H9 (cell line): ENCODE measurements around the gene SLC9A4. TPM values are rescaled to one million over a fixed set of nuclear protein-coding genes. Genes with fewer than 3 reads are reported as not detected.

Experiments
- DNase-seq: peaks from one replicate; pipeline ENCODE4 v3.0.0-alpha.2; 2017
- H2AFZ ChIP-seq: one replicate; pipeline ENCODE4 v1.6.1; 2013; ENCODE audit warnings: mild to moderate bottlenecking, low read length, control low read depth, moderate library complexity
- H2AK5ac ChIP-seq: 2 replicates; pipeline ENCODE4 v1.6.1; 2013; ENCODE audit warnings: low read length, control low read depth, mixed read lengths; ENCODE audit not compliant: insufficient read length
- H2BK120ac ChIP-seq: one replicate; pipeline ENCODE4 v1.6.1; 2013; ENCODE audit warnings: low read depth, mild to moderate bottlenecking, low read length, control low read depth, inconsistent platforms; ENCODE audit not compliant: poor library complexity, severe bottlenecking
- H2BK12ac ChIP-seq: 2 replicates; pipeline ENCODE4 v1.6.1; 2013; ENCODE audit warnings: low read length, control low read depth, mixed read lengths, low read depth; ENCODE audit not compliant: insufficient read length
- H2BK15ac ChIP-seq: 2 replicates; pipeline ENCODE4 v1.6.1; 2013; ENCODE audit warnings: low read depth, low read length, control low read depth
- H2BK20ac ChIP-seq: one replicate; pipeline ENCODE4 v1.6.1; 2013; ENCODE audit warnings: low read depth, mild to moderate bottlenecking, low read length, control low read depth, inconsistent platforms; ENCODE audit not compliant: poor library complexity, severe bottlenecking
- H2BK5ac ChIP-seq: 2 replicates; pipeline ENCODE4 v1.6.1; 2013; ENCODE audit warnings: low read length, control low read depth, mixed read lengths; ENCODE audit not compliant: insufficient read length
- H3K14ac ChIP-seq: 2 replicates; pipeline ENCODE4 v1.6.1; 2013; ENCODE audit warnings: low read length, control low read depth; ENCODE audit not compliant: insufficient read depth
- H3K18ac ChIP-seq: 2 replicates; pipeline ENCODE4 v1.6.1; 2013; ENCODE audit warnings: low read depth, mild to moderate bottlenecking, mixed read lengths, low read length, control low read depth; ENCODE audit not compliant: insufficient read length
- H3K23ac ChIP-seq: 2 replicates; pipeline ENCODE4 v1.6.1; 2013; ENCODE audit warnings: low read length, control low read depth, mixed read lengths, low read depth; ENCODE audit not compliant: insufficient read length
- H3K23me2 ChIP-seq: 2 replicates; pipeline ENCODE4 v1.6.1; 2013; ENCODE audit warnings: low read depth, mild to moderate bottlenecking, mixed read lengths, low read length, control low read depth; ENCODE audit not compliant: insufficient read length, poor library complexity, severe bottlenecking
- H3K27ac ChIP-seq: 2 replicates; pipeline ENCODE4 v1.5.1; 2013; ENCODE audit warnings: low read length, control low read depth, mixed read lengths, low read depth; ENCODE audit not compliant: insufficient read length
- H3K27me3 ChIP-seq: 2 replicates; pipeline ENCODE4 v1.6.1; 2013; ENCODE audit warnings: low read length, control low read depth, inconsistent platforms; ENCODE audit not compliant: insufficient read depth
- H3K4ac ChIP-seq: 2 replicates; pipeline ENCODE4 v1.6.1; 2013; ENCODE audit warnings: low read depth, mild to moderate bottlenecking, control low read depth, inconsistent platforms, low read length, moderate library complexity
- H3K4me1 ChIP-seq: 2 replicates; pipeline ENCODE4 v1.6.1; 2013; ENCODE audit warnings: low read length, control low read depth, inconsistent platforms; ENCODE audit not compliant: insufficient read depth
- H3K4me2 ChIP-seq: 2 replicates; pipeline ENCODE4 v1.6.1; 2013; ENCODE audit warnings: low read length, control low read depth, mixed read lengths; ENCODE audit not compliant: insufficient read length, insufficient read depth
- H3K56ac ChIP-seq: 2 replicates; pipeline ENCODE4 v1.6.1; 2013; ENCODE audit warnings: low read depth, mild to moderate bottlenecking, mixed read lengths, low read length, control low read depth; ENCODE audit not compliant: insufficient read length
- H3K79me1 ChIP-seq: 2 replicates; pipeline ENCODE4 v1.6.1; 2013; ENCODE audit warnings: low read depth, mild to moderate bottlenecking, moderate library complexity, low read length, control low read depth, inconsistent platforms; ENCODE audit not compliant: insufficient read depth, poor library complexity, severe bottlenecking
- H3K79me2 ChIP-seq: 2 replicates; pipeline ENCODE4 v1.6.1; 2013; ENCODE audit warnings: low read length, control low read depth, inconsistent platforms; ENCODE audit not compliant: insufficient read depth
- H3K9ac ChIP-seq: 2 replicates; pipeline ENCODE4 v1.6.1; 2013; ENCODE audit warnings: low read length, control low read depth, mixed read lengths; ENCODE audit not compliant: insufficient read length; ENCODE audit errors: extremely low read depth
- H3K9me3 ChIP-seq: one replicate; pipeline ENCODE4 v1.6.1; 2013; ENCODE audit warnings: low read depth, low read length, inconsistent platforms; ENCODE audit not compliant: control insufficient read depth
- H3T11ph ChIP-seq: one replicate; pipeline ENCODE4 v1.6.1; 2013; ENCODE audit warnings: mild to moderate bottlenecking, low read length, control low read depth, inconsistent platforms
- H4K20me1 ChIP-seq: one replicate; pipeline ENCODE4 v1.6.1; 2013; ENCODE audit not compliant: control insufficient read depth, insufficient read length, insufficient read depth
- H4K5ac ChIP-seq: 2 replicates; pipeline ENCODE4 v1.6.1; 2013; ENCODE audit warnings: low read depth, mild to moderate bottlenecking, mixed read lengths, low read length, control low read depth; ENCODE audit not compliant: insufficient read length
- H4K8ac ChIP-seq: replicated peaks from 2 replicates; pipeline ENCODE4 v1.6.1; 2013; ENCODE audit warnings: low read length, control low read depth, mixed read lengths, low read depth; ENCODE audit not compliant: insufficient read length
- H4K91ac ChIP-seq: 2 replicates; pipeline ENCODE4 v1.6.1; 2013; ENCODE audit warnings: low read depth, mild to moderate bottlenecking, moderate library complexity, mixed read lengths, low read length, control low read depth; ENCODE audit not compliant: insufficient read length
- H3K27ac Mint-ChIP-seq, 3 experiments: 2 replicates in 2 of 3; 3 replicates in 1 of 3; pipeline ENCODE4 v1.8.0; 2020 to 2021; ENCODE audit warnings: mixed read lengths in 3 of 3, mild to moderate bottlenecking in 1 of 3, moderate library complexity in 1 of 3
- H3K27me3 Mint-ChIP-seq: 2 replicates; pipeline ENCODE4 v1.8.0; 2021; ENCODE audit warnings: low read depth, mild to moderate bottlenecking, moderate library complexity, mixed read lengths
- H3K36me3 Mint-ChIP-seq, 3 experiments: 2 replicates in 2 of 3; 3 replicates in 1 of 3; pipeline ENCODE4 v1.8.0; 2020 to 2021; ENCODE audit warnings: low read depth in 3 of 3, mixed read lengths in 3 of 3; ENCODE audit not compliant: insufficient read depth in 1 of 3
- H3K4me1 Mint-ChIP-seq, 2 experiments: 2 replicates each; pipeline ENCODE4 v1.8.0; 2020; ENCODE audit warnings: mixed read lengths in 2 of 2
- H3K4me3 Mint-ChIP-seq, 2 experiments: 2 replicates in 1 of 2; 3 replicates in 1 of 2; pipeline ENCODE4 v1.8.0; 2020 to 2021; ENCODE audit warnings: mild to moderate bottlenecking in 2 of 2, mixed read lengths in 2 of 2, moderate library complexity in 1 of 2
- H3K9me3 Mint-ChIP-seq, 2 experiments: 2 replicates in 1 of 2; 3 replicates in 1 of 2; pipeline ENCODE4 v1.8.0; 2020; ENCODE audit warnings: mild to moderate bottlenecking in 2 of 2, mixed read lengths in 2 of 2, moderate library complexity in 1 of 2
- CTCF ChIP-seq: fragments of 200-600 bp; sonication (generic); conservative IDR thresholded peaks from 3 replicates; pipeline ENCODE4 v1.8.0; 2021; ENCODE audit warnings: antibody characterized with exemption, mild to moderate bottlenecking
- WGBS: extraction: QIAGEN DNeasy Blood & Tissue Kit; methylation state at CpG from one replicate; pipeline ENCODE4 v1.1.7; 2013; ENCODE audit warnings: missing lambda C conversion rate, low lambda C conversion rate, mixed read lengths; ENCODE audit not compliant: insufficient read length; ENCODE audit errors: extremely low coverage; 5-methylcytosine and 5-hydroxymethylcytosine counted together
- total RNA-seq: library from RNA; stranded (reverse); gene quantifications from 2 replicates; pipeline ENCODE4 v1.2.1, GENCODE V29; 2021

SLC9A4 gene
- total RNA-seq, 1 experiment from 2014 or later = not detected

- Histone ChIP-seq H2BK5ac (no peak overlapping the region), H2BK20ac (no peak overlapping the region), H2AK5ac (no peak overlapping the region), H3K9ac (no peak overlapping the region), H2AFZ (no peak overlapping the region), H4K20me1 (no peaks in the 10 kb centered on the region), H2BK12ac (no peak overlapping the region), H3K4ac (no peak overlapping the region), H4K8ac (no peak overlapping the region), H4K91ac (no peak overlapping the region), H2BK120ac (no peak overlapping the region), H3K14ac (no peak overlapping the region), H3K9me3 (no peaks in the 10 kb centered on the region), H3K56ac (no peak overlapping the region), H4K5ac (no peak overlapping the region), H3K27ac (no peak overlapping the region), H3K4me1 (no peaks in the 10 kb centered on the region), H3K23ac (no peak overlapping the region), H2BK15ac (no peak overlapping the region), H3K18ac (no peak overlapping the region), H3K4me2 (no peak overlapping the region), H3T11ph (no peak overlapping the region), H3K27me3 (no peaks in the 10 kb centered on the region), H3K23me2 (no peaks in the 10 kb centered on the region), H3K79me2 (no peaks in the 10 kb centered on the region), H3K79me1 (no peaks in the 10 kb centered on the region)
- WGBS = no CpG with 5 or more reads among the region's 3 CpGs
- Mint-ChIP-seq H3K27ac (no peak overlapping the region), H3K9me3 (no peaks in the 10 kb centered on the region), H3K4me1 (no peaks in the 10 kb centered on the region), H3K27me3 (no peaks in the 10 kb centered on the region; the same call in none of the 2 replicates), H3K4me3 (no peak overlapping the region), H3K36me3 (no peaks in the 10 kb centered on the region)
- no peak for TF ChIP-seq CTCF
- no peak for DNase-seq
Observed at GRCh38 chr2:102523651-102524050, 50.6 kb downstream of the SLC9A4 start.
